HEK293 (cell line): ENCODE data around the gene SS18.

ENCODE experiments used
- CTCF ChIA-PET: fragments of 350-600 bp; formaldehyde crosslinking; extraction: SDS; loops from one replicate; lab custom pipeline; 2021; ENCODE audit warnings: antibody characterized with exemption; lab: Yijun Ruan, JAX
- POLR2A ChIA-PET: fragments of 300-600 bp; formaldehyde crosslinking; extraction: SDS; loops from one replicate; lab custom pipeline; 2020; ENCODE audit warnings: antibody characterized with exemption, inconsistent platforms; lab: Yijun Ruan, JAX
- H3K27ac ChIP-seq: fragments of 200-500 bp; sonication (Bioruptor generic); 2 replicates; pipeline ENCODE4 v1.5.1; 2014; ENCODE audit warnings: low read depth, low read length, control low read depth, inconsistent platforms; ENCODE audit errors: extremely low read depth
- H3K36me3 ChIP-seq, 2 experiments: fragments of 200-500 bp in 1 of 2; sonication (Bioruptor generic) in 1 of 2; 1 replicate in 1 of 2; 2 replicates in 1 of 2; pipeline ENCODE4 v1.5.1; 2014 to 2017; ENCODE audit warnings: inconsistent platforms in 2 of 2, low read length in 2 of 2; ENCODE audit not compliant: control insufficient read depth in 2 of 2, insufficient read depth in 1 of 2
- H3K4me1 ChIP-seq: fragments of 200-500 bp; sonication (Bioruptor generic); 2 replicates; pipeline ENCODE4 v1.5.1; 2014; ENCODE audit warnings: mild to moderate bottlenecking, low read length, inconsistent platforms; ENCODE audit not compliant: control insufficient read depth, insufficient read depth
- H3K4me3 ChIP-seq: 2 replicates; pipeline ENCODE4 v1.5.1; 2011; ENCODE audit warnings: low read depth, mild to moderate bottlenecking, control low read depth, low read length, moderate library complexity
- H3K9me3 ChIP-seq: fragments of 200-500 bp; sonication (Bioruptor generic); 2 replicates; pipeline ENCODE4 v1.5.1; 2014; ENCODE audit warnings: low read depth, low read length, inconsistent platforms; ENCODE audit not compliant: control insufficient read depth, insufficient read depth
- FEZF1 ChIP-seq: fragments of 450-650 bp; formaldehyde crosslinking; IDR thresholded peaks from 2 replicates; pipeline ENCODE4 v1.5.1; 2016; ENCODE audit warnings: missing biosample characterization, missing genetic modification characterization
- GLIS1 ChIP-seq: fragments of 450-650 bp; formaldehyde crosslinking; IDR thresholded peaks from 2 replicates; pipeline ENCODE4 v1.5.1; 2016; ENCODE audit warnings: missing biosample characterization, missing genetic modification characterization
- KLF16 ChIP-seq: fragments of 450-650 bp; formaldehyde crosslinking; IDR thresholded peaks from 2 replicates; pipeline ENCODE4 v1.5.1; 2017; ENCODE audit warnings: missing biosample characterization, missing genetic modification characterization
- SALL2 ChIP-seq: fragments of 450-650 bp; formaldehyde crosslinking; IDR thresholded peaks from 2 replicates; pipeline ENCODE4 v1.5.0; 2017; ENCODE audit warnings: missing biosample characterization, mild to moderate bottlenecking, missing genetic modification characterization, borderline replicate concordance
- SP2 ChIP-seq: fragments of 450-650 bp; formaldehyde crosslinking; IDR thresholded peaks from 2 replicates; pipeline ENCODE4 v1.5.1; 2016; ENCODE audit warnings: missing biosample characterization, missing genetic modification characterization
- SP3 ChIP-seq: fragments of 450-650 bp; formaldehyde crosslinking; IDR thresholded peaks from 2 replicates; pipeline ENCODE4 v1.5.1; 2016; ENCODE audit warnings: missing biosample characterization, missing genetic modification characterization
- ZBTB17 ChIP-seq: fragments of 450-650 bp; formaldehyde crosslinking; IDR thresholded peaks from 2 replicates; pipeline ENCODE4 v1.5.1; 2016; ENCODE audit warnings: missing biosample characterization, missing genetic modification characterization
- ZBTB20 ChIP-seq: fragments of 450-650 bp; formaldehyde crosslinking; IDR thresholded peaks from 2 replicates; pipeline ENCODE4 v1.5.1; 2016; ENCODE audit warnings: missing biosample characterization, missing genetic modification characterization
- ZNF121 ChIP-seq: fragments of 450-650 bp; formaldehyde crosslinking; IDR thresholded peaks from 2 replicates; pipeline ENCODE4 v1.5.1; 2016; ENCODE audit warnings: missing biosample characterization, missing genetic modification characterization
- ZNF132 ChIP-seq: fragments of 450-650 bp; formaldehyde crosslinking; IDR thresholded peaks from 2 replicates; pipeline ENCODE4 v1.5.1; 2017; ENCODE audit warnings: missing biosample characterization, missing genetic modification characterization, borderline replicate concordance
- ZNF138 ChIP-seq: fragments of 450-650 bp; formaldehyde crosslinking; IDR thresholded peaks from 2 replicates; pipeline ENCODE4 v1.5.1; 2016; ENCODE audit warnings: missing biosample characterization, missing genetic modification characterization, borderline replicate concordance
- ZNF24 ChIP-seq: fragments of 450-650 bp; formaldehyde crosslinking; IDR thresholded peaks from 2 replicates; pipeline ENCODE4 v1.5.1; 2016; ENCODE audit warnings: missing biosample characterization, missing genetic modification characterization
- ZNF248 ChIP-seq: fragments of 450-650 bp; formaldehyde crosslinking; IDR thresholded peaks from 2 replicates; pipeline ENCODE4 v1.5.1; 2017; ENCODE audit warnings: missing biosample characterization, missing genetic modification characterization
- ZNF274 ChIP-seq, 2 experiments: fragments of 200-500 bp in 1 of 2; fragments of 450-650 bp in 1 of 2; sonication (Bioruptor generic) in 1 of 2; formaldehyde crosslinking in 1 of 2; IDR thresholded peaks; 2 replicates each; pipeline versions ENCODE4 v1.5.1 to v1.6.1; 2014 to 2016; ENCODE audit warnings: borderline replicate concordance in 1 of 2, inconsistent platforms in 1 of 2, low read length in 1 of 2, missing biosample characterization in 1 of 2, missing genetic modification characterization in 1 of 2
- ZNF311 ChIP-seq: fragments of 450-650 bp; formaldehyde crosslinking; IDR thresholded peaks from 2 replicates; pipeline ENCODE4 v1.5.1; 2017; ENCODE audit warnings: missing biosample characterization, missing genetic modification characterization, borderline replicate concordance
- ZNF354C ChIP-seq: fragments of 450-650 bp; formaldehyde crosslinking; IDR thresholded peaks from 2 replicates; pipeline ENCODE4 v1.5.1; 2016; ENCODE audit warnings: missing biosample characterization, missing genetic modification characterization, low read depth, borderline replicate concordance
- ZNF366 ChIP-seq: fragments of 450-650 bp; formaldehyde crosslinking; conservative IDR thresholded peaks from 2 replicates; pipeline ENCODE4 v1.5.1; 2016; ENCODE audit warnings: missing biosample characterization, missing genetic modification characterization
- ZNF433 ChIP-seq: fragments of 450-650 bp; formaldehyde crosslinking; IDR thresholded peaks from 2 replicates; pipeline ENCODE4 v1.5.1; 2016; ENCODE audit warnings: missing biosample characterization, missing genetic modification characterization, low read depth
- ZNF548 ChIP-seq: fragments of 450-650 bp; formaldehyde crosslinking; IDR thresholded peaks from 2 replicates; pipeline ENCODE4 v1.5.1; 2016; ENCODE audit warnings: missing biosample characterization, missing genetic modification characterization
- ZNF549 ChIP-seq: fragments of 450-650 bp; IDR thresholded peaks from 2 replicates; pipeline ENCODE4 v1.5.1; 2018; ENCODE audit warnings: missing biosample characterization, missing genetic modification characterization, mild to moderate bottlenecking, inconsistent platforms, moderate library complexity
- ZNF561 ChIP-seq: fragments of 450-650 bp; IDR thresholded peaks from 2 replicates; pipeline ENCODE4 v1.5.1; 2018; ENCODE audit warnings: missing biosample characterization, missing genetic modification characterization, borderline replicate concordance
- ZNF660 ChIP-seq: fragments of 450-650 bp; IDR thresholded peaks from 2 replicates; pipeline ENCODE4 v1.5.1; 2018; ENCODE audit warnings: missing biosample characterization, mild to moderate bottlenecking, missing genetic modification characterization
- ZNF701 ChIP-seq: fragments of 450-650 bp; formaldehyde crosslinking; IDR thresholded peaks from 2 replicates; pipeline ENCODE4 v1.5.1; 2016; ENCODE audit warnings: missing biosample characterization, missing genetic modification characterization
- ZNF837 ChIP-seq: fragments of 450-650 bp; formaldehyde crosslinking; IDR thresholded peaks from 2 replicates; pipeline ENCODE4 v1.5.1; 2016; ENCODE audit warnings: missing biosample characterization, missing genetic modification characterization
- ZNF843 ChIP-seq: fragments of 450-650 bp; formaldehyde crosslinking; IDR thresholded peaks from 2 replicates; pipeline ENCODE4 v1.5.1; 2016; ENCODE audit warnings: missing biosample characterization, missing genetic modification characterization
- TF ChIP-seq, protein P1 (sequence below): fragments of 450-650 bp; formaldehyde crosslinking; IDR thresholded peaks from 2 replicates; pipeline ENCODE4 v1.5.1; 2016; ENCODE audit warnings: missing biosample characterization, missing genetic modification characterization
- TF ChIP-seq, protein P2 (sequence below): fragments of 450-650 bp; formaldehyde crosslinking; IDR thresholded peaks from 2 replicates; pipeline ENCODE4 v1.5.1; 2016; ENCODE audit warnings: missing biosample characterization, missing genetic modification characterization
- TF ChIP-seq, protein P3 (sequence below): fragments of 450-650 bp; formaldehyde crosslinking; IDR thresholded peaks from 2 replicates; pipeline ENCODE4 v1.5.1; 2016; ENCODE audit warnings: missing biosample characterization, missing genetic modification characterization
- TF ChIP-seq, protein P4 (sequence below): fragments of 450-650 bp; formaldehyde crosslinking; IDR thresholded peaks from 2 replicates; pipeline ENCODE4 v1.5.1; 2017; ENCODE audit warnings: missing biosample characterization, missing genetic modification characterization

SS18 gene

DNA sequence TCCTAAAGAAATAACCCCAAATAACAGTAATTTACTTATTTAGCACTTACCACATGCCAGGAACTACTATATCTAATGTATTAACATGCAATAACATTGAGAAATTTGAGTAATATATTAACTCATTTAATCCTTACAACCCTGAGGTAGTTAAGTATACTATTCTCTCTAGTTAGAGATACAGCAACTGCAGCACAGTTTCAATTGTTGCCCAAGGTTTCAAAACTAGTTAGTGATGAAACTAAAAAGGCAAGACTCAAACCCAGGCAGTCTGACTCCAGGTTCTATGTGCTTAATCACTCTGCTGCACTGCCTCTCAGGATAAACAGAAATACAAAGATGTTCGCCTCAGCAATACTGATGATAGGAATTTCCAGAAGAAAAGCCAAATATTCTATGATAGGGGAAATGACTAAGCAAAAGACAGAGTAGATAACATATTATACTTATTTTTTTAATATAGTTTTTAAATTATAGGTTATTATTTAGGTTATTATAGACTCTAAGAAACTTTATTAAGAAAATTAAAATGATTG, 88.0 kb downstream of the SS18 start:
- H3K9me3 ChIP-seq: no peaks in the 10 kb centered on the region
- TF ChIP-seq, protein P1, sequence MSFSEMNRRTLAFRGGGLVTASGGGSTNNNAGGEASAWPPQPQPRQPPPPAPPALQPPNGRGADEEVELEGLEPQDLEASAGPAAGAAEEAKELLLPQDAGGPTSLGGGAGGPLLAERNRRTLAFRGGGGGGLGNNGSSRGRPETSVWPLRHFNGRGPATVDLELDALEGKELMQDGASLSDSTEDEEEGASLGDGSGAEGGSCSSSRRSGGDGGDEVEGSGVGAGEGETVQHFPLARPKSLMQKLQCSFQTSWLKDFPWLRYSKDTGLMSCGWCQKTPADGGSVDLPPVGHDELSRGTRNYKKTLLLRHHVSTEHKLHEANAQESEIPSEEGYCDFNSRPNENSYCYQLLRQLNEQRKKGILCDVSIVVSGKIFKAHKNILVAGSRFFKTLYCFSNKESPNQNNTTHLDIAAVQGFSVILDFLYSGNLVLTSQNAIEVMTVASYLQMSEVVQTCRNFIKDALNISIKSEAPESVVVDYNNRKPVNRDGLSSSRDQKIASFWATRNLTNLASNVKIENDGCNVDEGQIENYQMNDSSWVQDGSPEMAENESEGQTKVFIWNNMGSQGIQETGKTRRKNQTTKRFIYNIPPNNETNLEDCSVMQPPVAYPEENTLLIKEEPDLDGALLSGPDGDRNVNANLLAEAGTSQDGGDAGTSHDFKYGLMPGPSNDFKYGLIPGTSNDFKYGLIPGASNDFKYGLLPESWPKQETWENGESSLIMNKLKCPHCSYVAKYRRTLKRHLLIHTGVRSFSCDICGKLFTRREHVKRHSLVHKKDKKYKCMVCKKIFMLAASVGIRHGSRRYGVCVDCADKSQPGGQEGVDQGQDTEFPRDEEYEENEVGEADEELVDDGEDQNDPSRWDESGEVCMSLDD (tag by site-specific recombination): no peak
- no peak for TF ChIP-seq ZNF561 (tag by site-specific recombination)
- no peak for TF ChIP-seq KLF16 (tag by site-specific recombination)
- no peak for TF ChIP-seq ZBTB20 (tag by site-specific recombination)
- no peak for TF ChIP-seq ZNF433 (tag by site-specific recombination)
- TF ChIP-seq, protein P2, sequence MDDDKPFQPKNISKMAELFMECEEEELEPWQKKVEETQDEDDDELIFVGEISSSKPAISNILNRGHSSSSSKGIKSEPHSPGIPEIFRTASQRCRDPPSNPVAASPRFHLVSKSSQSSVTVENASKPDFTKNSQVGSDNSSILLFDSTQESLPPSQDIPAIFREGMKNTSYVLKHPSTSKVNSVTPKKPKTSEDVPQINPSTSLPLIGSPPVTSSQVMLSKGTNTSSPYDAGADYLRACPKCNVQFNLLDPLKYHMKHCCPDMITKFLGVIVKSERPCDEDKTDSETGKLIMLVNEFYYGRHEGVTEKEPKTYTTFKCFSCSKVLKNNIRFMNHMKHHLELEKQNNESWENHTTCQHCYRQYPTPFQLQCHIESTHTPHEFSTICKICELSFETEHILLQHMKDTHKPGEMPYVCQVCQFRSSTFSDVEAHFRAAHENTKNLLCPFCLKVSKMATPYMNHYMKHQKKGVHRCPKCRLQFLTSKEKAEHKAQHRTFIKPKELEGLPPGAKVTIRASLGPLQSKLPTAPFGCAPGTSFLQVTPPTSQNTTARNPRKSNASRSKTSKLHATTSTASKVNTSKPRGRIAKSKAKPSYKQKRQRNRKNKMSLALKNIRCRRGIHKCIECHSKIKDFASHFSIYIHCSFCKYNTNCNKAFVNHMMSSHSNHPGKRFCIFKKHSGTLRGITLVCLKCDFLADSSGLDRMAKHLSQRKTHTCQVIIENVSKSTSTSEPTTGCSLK (tag by site-specific recombination): no peak
- no peak for TF ChIP-seq ZNF843 (tag by site-specific recombination)
- TF ChIP-seq ZNF549 (tag by site-specific recombination): no peak
- TF ChIP-seq GLIS1 (tag by site-specific recombination): no peak
- TF ChIP-seq ZNF837 (tag by site-specific recombination): no peak
- no peak for TF ChIP-seq ZNF366 (tag by site-specific recombination)
- no peak for TF ChIP-seq ZNF121 (tag by site-specific recombination)
- no peak for TF ChIP-seq SP2 (tag by site-specific recombination)
- no peak for TF ChIP-seq ZNF660 (tag by site-specific recombination)
- no peak for TF ChIP-seq ZNF354C (tag by site-specific recombination)
- no peak for TF ChIP-seq SALL2 (tag by site-specific recombination)
- TF ChIP-seq, protein P3, sequence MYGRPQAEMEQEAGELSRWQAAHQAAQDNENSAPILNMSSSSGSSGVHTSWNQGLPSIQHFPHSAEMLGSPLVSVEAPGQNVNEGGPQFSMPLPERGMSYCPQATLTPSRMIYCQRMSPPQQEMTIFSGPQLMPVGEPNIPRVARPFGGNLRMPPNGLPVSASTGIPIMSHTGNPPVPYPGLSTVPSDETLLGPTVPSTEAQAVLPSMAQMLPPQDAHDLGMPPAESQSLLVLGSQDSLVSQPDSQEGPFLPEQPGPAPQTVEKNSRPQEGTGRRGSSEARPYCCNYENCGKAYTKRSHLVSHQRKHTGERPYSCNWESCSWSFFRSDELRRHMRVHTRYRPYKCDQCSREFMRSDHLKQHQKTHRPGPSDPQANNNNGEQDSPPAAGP (tag by site-specific recombination): no peak
- TF ChIP-seq, protein P4, sequence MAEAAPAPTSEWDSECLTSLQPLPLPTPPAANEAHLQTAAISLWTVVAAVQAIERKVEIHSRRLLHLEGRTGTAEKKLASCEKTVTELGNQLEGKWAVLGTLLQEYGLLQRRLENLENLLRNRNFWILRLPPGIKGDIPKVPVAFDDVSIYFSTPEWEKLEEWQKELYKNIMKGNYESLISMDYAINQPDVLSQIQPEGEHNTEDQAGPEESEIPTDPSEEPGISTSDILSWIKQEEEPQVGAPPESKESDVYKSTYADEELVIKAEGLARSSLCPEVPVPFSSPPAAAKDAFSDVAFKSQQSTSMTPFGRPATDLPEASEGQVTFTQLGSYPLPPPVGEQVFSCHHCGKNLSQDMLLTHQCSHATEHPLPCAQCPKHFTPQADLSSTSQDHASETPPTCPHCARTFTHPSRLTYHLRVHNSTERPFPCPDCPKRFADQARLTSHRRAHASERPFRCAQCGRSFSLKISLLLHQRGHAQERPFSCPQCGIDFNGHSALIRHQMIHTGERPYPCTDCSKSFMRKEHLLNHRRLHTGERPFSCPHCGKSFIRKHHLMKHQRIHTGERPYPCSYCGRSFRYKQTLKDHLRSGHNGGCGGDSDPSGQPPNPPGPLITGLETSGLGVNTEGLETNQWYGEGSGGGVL: no peak
- TF ChIP-seq, all 188 proteins: peak for 0
- CTCF ChIA-PET: no interaction called here
- no peak overlapping the region for H3K27ac ChIP-seq
- no peaks in the 10 kb centered on the region for H3K36me3 ChIP-seq
- H3K4me3 ChIP-seq: no peak overlapping the region
- POLR2A ChIA-PET: no interaction called here
- H3K4me1 ChIP-seq: no peaks in the 10 kb centered on the region

DNA sequence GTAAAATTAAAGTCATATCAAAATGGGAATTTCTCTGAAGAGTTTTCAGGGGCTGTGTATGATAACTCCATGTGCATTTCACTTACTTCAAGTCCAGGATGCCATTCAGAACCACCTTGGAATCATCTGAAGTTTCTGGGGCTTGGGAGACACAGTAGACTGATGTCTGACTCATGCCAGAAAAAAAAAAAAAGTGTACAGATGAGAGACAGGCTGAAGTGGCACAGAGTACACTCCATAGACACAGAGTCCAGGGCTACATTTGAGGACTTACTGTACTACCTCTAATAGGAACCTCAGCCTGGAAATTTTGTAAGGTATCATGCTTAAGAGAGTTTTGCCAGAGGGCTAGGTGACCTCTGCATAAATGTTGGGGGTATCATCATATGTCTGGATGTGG, 92.0 kb downstream of the SS18 start:
- Histone ChIP-seq H3K4me1 (no peaks in the 10 kb centered on the region), H3K36me3 (no peaks in the 10 kb centered on the region), H3K27ac (no peak overlapping the region), H3K9me3 (no peaks in the 10 kb centered on the region), H3K4me3 (no peak overlapping the region)
- ChIA-PET POLR2A (no interaction called here), CTCF (no interaction called here)
- TF ChIP-seq ZNF548 (no peak), ZNF24 (tag by site-specific recombination) (no peak), KLF16 (tag by site-specific recombination) (no peak), ZNF837 (tag by site-specific recombination) (no peak), ZNF132 (tag by site-specific recombination) (no peak), ZNF274 (IDR thresholded peaks at IDR 0.05; ENCODE audit: low read length) (no peak), ZNF274 (tag by site-specific recombination; IDR thresholded peaks at IDR 0.05; ENCODE audit: borderline replicate concordance) (no peak), ZNF311 (tag by site-specific recombination) (no peak), ZBTB17 (tag by site-specific recombination) (no peak), ZNF248 (tag by site-specific recombination) (no peak), ZNF701 (no peak), ZNF138 (no peak), SP3 (tag by site-specific recombination) (no peak), FEZF1 (tag by site-specific recombination) (no peak)
